ENCODE data around the gene CLCNKA. TPM values are rescaled to one million over a fixed set of nuclear protein-coding genes. Genes with fewer than 3 reads are reported as not detected.
"Not testable (repeated sequence)": the region's sequence is repeated elsewhere in the genome, so short reads cannot be mapped to it uniquely, and the experiment has no call there.

Gene CLCNKA
- total RNA-seq, 1 experiment from 2014 or later: not detected

DNA sequence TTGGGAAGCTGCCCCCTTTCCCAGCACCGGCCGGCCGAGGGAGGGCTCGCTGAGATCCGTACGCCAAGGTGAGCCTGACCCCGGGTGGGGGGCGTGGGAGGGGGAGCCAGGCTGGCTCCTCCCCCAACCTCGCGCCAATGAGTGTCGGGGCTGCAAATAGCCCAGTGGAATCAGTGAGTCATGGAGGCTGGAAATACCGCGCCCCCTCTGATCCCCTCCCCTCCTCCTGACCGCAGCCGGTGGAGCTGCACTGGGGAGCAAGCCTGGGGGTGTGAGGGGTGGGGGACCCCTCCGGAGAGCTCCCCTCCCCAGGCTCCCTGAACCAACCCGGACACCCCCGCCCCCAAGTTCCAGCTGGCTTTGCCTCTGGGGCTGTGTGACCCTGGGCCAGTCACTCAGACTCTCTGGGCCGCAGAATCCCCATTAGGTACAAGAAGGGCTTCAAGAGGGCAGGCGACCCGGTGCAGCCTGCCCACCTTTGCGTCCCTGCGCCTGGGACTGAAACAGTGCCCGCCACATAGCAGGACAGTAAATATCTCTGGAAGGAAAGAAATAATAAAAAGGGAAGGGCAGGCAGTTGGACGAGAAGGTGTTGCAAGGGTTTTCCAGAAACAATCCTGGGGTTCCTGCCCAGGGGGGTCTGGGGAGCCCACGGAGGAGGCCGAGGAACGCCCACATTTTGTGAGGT lies 8.5 kb upstream of the CLCNKA start:
- Histone ChIP-seq H3K4me3 (no peak overlapping the region), H3K27me3 (no peaks in the 10 kb centered on the region), H3K9me3 (no peaks in the 10 kb centered on the region), H3K36me3 (no peaks in the 10 kb centered on the region)
- DNase-seq: peak; percentile 34

DNA sequence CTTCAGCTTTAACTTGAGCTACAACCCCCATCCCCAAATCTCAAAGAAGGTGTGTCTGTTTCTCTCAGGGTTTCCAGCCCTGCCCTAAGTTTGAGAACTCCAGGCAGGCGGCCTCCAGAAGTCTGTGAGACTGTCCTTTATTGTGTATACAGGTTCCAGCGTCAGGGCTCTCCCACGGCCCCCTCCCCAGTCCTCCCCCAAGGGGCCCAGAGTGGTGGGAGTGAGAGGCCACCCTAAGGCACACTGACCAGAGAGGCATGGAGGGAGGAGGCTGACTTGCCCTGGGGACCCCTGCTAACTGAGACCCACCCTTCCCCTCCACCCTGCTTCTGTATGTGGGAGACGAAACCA lies 8.0 kb upstream of the CLCNKA start:
- no peaks in the 10 kb centered on the region for H3K36me3 ChIP-seq
- H3K4me3 ChIP-seq: no peak overlapping the region
- no peaks in the 10 kb centered on the region for H3K27me3 ChIP-seq
- H3K9me3 ChIP-seq: no peaks in the 10 kb centered on the region
- no peak for DNase-seq

DNA sequence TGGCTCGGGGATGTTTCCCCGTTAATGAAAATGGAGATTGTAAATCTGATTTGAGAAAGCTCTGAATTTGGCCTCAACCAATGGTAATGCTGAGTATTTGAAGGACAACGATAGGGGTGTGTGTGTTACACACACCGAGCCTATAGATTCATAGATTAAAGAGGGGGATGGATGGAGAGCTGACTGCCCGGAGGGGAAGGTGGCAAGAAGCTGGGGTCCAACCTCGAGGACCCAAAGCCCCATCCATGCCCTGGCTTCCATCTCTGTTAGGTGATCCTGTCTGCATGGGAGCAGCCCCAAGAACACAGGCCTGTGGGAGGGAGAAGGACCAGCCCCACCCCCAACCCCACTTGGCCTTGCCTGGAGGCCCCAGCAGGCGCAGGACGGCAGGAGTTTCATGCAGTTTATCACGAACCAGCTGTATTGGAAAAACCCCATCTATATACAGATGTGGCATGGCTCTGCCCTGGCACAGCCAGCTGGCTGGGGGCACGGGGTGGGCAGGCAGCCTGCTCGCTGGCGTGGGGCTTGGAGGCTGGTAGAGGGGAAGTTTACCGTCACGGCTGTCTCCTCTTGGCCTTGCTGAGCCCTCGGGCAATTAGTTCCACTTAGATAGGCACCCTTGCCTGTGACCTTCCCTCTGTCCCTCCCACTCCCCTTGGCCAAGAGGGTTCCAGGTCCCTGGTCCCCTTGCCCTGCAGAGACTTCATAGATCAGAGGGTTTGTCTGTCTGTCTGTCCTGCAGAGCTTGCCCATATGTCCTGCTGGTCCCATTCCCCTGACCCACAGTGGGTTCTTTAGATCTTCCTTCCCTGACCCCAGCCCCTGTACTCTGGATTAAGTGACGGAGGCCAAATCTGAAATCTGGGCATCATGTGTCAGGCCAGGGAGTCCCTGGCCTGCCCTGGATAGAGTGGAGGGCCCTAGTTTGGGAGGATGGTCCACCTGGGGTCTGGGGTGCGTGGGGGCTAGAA lies 7.0 kb upstream of the CLCNKA start:
- Histone ChIP-seq H3K9me3 (no peaks in the 10 kb centered on the region), H3K4me3 (no peak overlapping the region), H3K27me3 (no peaks in the 10 kb centered on the region), H3K36me3 (no peaks in the 10 kb centered on the region)
- peak; percentile 18 for DNase-seq

DNA sequence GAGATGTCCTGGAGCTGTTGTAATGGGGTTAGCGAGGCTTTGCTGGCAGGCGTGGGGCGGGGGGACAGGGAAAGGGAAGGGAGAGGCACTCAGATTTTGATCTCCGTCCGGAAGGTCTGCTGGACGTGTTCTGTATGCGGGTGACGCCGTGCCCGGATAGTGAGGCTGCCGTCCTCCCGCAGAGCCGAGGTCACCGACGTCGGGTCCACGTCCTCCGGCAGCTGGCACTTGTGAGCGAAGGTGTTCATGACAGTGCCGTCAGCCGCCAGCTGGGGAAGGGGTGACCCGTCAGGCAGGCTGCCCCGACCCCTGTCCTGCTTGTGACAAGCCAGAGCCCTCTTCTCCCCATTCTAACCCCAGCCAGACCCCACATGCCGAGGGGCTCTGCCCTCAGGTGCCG lies 6.3 kb upstream of the CLCNKA start:
- H3K36me3 ChIP-seq: no peaks in the 10 kb centered on the region
- H3K4me3 ChIP-seq: no peak overlapping the region
- H3K9me3 ChIP-seq: no peaks in the 10 kb centered on the region
- DNase-seq: no peak
- no peaks in the 10 kb centered on the region for H3K27me3 ChIP-seq

DNA sequence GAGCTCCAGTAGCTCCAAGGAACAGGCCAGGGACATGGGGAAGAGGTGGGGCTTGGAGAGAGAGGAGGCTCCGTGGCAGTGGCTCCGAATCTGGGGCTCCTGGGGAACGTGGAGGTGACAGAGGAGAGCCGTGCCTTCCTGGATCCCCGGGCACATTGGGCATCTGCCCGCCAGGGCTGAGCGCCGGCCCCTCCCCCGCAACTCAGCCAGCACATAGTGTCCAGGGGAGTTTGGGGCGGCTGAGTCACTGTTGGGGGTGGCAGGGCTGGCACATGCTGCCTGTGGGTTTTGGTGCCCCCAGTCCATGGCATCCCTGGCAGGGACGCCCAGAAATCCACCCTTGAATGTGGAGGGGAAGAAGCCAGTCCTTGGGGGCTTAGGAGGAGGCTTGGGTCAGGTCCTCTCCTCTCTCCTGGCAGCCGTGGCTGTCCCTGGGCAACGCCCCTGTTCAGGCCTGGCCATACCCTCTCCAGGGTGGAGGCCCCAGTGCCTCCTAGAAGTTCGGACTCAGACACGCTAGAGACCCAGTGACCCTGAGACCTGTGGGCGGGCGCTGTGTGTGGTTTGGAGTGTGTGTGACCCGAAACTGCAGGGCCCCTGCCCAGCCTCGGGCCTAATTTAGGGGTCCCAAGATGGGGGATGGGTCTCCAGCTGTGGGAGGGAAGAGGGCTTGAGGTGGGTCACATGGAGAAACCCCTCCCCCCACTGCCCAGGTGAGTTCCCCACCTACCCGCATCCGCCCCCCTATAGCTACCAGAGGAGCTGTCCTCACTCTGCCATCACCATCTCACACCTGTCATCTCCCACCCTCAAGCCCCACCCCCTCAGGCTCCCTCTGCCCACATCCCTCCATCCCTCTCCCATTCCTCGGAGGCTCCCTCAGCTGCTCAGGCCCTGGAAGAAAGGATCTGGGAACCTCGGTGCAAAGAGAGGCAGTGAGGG lies 5.6 kb upstream of the CLCNKA start:
- Histone ChIP-seq H3K4me3 (no peak overlapping the region), H3K9me3 (no peaks in the 10 kb centered on the region)
- DNase-seq: no peak

DNA sequence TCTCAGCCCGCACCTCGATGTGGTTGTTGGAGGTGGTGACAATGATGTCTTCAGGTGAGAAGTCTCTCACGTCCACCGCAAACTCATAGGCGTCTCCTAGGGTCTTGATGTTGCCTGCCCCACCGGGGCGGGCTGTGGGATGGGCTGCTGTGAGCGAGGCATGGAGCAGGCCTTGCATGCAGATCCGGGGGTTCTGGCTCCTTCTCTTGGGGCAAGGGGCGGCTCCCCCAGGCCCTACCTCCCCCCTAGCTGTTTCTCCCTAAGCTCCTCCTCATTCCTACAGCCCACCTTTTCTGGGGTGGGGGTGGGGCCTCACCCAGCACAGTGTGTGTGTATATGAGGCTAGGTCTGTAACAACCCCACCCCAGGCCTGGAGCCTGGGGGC lies 4.8 kb upstream of the CLCNKA start:
- no peaks in the 10 kb centered on the region for H3K9me3 ChIP-seq
- no peaks in the 10 kb centered on the region for H3K27me3 ChIP-seq
- H3K4me3 ChIP-seq: no peak overlapping the region; the same call in 1 of the 2 replicates
- DNase-seq: no peak
- no peaks in the 10 kb centered on the region for H3K36me3 ChIP-seq

More for the DNA sequence above, 5.6 kb upstream of the CLCNKA start:
- H3K27me3 ChIP-seq: no peaks in the 10 kb centered on the region
- H3K36me3 ChIP-seq: no peaks in the 10 kb centered on the region

DNA sequence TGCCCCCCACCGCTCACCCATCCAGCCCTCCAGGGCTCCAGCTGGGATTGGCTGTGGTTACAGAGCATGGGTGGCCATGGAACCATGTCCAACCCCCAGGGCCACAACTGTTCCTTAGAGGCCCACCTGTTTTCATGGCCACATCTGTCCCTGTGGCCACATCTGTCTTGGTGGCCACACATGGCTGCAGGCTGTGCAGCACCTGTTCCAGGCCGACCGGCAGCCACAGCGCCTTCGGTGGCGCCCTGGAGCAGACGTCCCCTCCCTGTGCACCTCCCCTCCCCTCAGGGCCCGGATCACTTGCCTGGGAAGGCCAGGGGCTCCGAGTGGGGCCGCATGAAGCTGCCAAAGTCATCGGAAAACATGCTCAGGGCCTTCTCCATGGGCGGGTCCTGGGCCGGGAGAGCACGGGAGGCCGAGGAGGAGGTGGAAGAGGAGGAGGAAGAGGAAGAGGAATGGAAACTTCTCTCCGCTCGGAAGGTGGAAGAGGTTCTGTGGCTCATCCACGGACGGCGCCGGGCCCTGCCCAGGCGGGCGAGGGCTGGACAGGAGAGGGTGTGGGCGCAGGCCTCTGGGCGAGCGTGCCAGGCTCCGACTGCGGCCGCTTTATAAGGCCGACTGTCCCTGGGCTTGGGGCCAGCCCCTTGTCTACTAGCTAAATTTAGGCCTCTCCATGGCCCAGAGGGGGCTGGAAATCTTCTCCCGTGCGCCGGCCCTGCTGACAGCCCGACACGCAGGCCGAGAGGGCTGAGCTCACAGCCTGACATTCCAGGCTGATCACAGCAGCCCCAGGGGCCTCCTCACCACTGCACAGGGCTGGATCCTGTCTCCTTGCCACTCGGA lies 4.2 kb upstream of the CLCNKA start, which contains the start of gene HSPB7:
HSPB7 (minus strand) TSS at position 583 of the 843 bp plus-strand sequence; CDS start at position 503, 80 bp downstream.
- H3K4me3 ChIP-seq: peak within 1 kb of the TSS; percentile 28
- no peaks in the 10 kb centered on the region for H3K36me3 ChIP-seq
- no peaks in the 10 kb centered on the region for H3K27me3 ChIP-seq
- peak; percentile 88 for DNase-seq
- H3K9me3 ChIP-seq: no peaks in the 10 kb centered on the region

DNA sequence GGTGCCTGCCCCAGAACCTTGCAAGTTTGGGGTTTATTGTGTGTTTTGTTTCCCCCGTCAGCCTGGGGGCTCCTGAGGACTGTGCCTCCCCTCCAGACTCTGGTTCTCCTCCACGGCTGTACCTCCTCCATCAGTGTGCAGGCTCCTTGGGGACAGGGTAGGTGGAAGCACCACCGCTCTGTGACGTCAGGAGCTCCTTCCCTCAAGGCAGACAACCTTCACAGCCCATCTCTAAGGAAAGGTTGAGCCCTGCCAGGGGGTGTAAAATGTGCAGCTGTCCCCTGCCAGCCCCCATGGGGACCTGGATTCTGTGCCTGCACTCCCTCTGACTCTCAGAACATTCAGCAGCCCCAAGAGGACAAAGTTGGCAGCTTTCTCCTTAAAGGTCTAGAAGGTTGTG lies 3.5 kb upstream of the CLCNKA start:
- no peak for DNase-seq
- H3K27me3 ChIP-seq: no peaks in the 10 kb centered on the region
- no peak overlapping the region for H3K4me3 ChIP-seq
- H3K9me3 ChIP-seq: no peaks in the 10 kb centered on the region
- H3K36me3 ChIP-seq: no peaks in the 10 kb centered on the region

DNA sequence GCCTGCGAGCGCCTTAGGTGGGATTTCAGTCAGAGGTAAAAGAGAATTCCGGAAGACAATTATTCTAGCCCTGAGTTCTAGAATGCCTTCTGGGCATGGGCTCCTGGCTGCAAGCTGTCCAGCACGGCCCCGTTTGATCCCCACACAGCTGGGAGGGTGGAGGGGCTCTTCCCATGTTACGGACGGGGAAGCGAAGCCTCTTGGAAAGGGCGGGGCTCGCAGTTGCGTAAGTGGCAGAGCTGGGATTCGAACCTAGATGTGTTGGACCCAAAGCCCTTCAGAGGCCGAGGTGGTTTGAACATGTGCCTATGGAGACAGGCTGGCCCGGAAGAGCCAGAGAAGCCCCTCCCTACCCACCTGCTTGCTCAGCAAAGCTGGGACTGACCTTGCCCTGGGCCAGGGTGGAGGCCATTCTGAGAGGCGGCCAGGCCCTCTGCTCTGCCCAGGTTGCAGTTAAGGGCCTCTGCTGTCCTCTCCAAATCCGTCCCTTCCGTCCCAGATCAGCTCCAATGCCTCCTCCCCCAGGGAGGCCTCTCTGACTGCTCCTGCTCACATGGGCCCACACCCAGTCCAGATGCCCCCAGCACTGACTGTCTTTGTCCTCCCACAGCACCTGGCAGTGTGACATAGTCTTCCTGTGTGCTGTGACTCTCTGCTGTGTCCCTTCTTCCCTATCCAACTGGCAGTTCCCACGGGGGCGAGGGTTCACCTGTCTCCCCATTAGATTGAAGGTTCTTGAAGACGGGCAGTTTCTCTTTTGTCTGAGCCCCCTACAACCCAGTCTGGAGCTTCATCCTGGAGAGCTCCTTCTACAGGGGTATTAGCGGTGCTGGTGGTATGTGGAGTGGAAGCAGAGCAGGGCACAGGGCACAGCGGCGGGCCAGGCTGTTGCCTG lies 2.8 kb upstream of the CLCNKA start:
- no peaks in the 10 kb centered on the region for H3K27me3 ChIP-seq
- H3K9me3 ChIP-seq: no peaks in the 10 kb centered on the region
- DNase-seq: no peak
- H3K36me3 ChIP-seq: no peaks in the 10 kb centered on the region
- H3K4me3 ChIP-seq: no peak overlapping the region

DNA sequence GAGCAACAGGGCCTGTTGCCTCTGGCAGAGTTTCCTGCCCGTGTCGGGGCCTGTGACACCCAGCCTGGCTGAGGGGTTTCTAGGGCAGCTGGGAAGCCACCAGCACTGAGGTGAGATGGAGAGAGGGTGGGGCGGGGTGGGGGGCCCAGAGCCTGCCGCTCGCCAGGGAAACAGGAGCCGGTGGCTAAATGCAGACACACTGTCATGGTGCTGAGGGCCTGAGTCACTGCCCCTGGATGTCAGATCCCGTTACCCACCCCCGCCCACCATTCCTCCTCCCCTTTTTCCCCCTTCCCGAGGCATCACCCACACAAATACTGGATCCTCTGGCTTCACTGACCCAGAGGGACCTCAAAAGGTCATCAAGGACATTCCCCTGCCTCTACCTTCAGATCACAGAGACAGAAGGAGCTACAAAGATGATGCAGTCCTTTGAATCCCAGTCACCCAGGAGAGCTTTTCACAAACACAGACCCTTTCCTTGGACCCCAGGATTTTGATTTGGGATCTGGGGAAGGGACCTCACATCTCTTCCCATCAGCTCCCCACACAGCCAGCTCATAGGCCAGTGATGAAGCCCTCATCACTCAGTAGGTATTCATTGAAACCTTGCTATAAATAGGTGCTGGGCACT lies 2.1 kb upstream of the CLCNKA start:
- H3K27me3 ChIP-seq: no peaks in the 10 kb centered on the region
- H3K36me3 ChIP-seq: no peaks in the 10 kb centered on the region
- no peaks in the 10 kb centered on the region for H3K9me3 ChIP-seq
- H3K4me3 ChIP-seq: no peak overlapping the region
- no peak for DNase-seq

DNA sequence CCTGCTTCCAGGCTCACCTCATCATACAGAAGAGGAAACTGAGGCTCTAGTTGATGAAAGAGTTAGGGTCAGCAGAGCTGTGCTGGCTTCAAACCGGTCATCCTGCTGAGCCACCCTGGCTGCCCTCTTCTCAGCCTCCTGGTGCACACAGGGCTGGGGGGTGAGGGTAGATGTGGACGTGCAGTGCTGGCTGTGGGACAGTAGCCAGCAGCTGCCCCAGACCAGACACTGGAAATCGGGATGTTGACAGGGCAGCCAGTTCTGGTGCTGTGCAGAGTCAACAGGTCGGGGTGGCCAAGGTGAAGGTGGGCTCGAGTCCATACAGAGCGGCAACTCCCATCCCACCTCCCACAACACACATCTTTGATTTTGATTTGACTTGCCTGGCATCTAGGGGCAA lies 1.5 kb upstream of the CLCNKA start:
- Histone ChIP-seq H3K27me3 (no peaks in the 10 kb centered on the region), H3K36me3 (no peaks in the 10 kb centered on the region), H3K4me3 (no peak overlapping the region), H3K9me3 (no peaks in the 10 kb centered on the region)
- no peak for DNase-seq

DNA sequence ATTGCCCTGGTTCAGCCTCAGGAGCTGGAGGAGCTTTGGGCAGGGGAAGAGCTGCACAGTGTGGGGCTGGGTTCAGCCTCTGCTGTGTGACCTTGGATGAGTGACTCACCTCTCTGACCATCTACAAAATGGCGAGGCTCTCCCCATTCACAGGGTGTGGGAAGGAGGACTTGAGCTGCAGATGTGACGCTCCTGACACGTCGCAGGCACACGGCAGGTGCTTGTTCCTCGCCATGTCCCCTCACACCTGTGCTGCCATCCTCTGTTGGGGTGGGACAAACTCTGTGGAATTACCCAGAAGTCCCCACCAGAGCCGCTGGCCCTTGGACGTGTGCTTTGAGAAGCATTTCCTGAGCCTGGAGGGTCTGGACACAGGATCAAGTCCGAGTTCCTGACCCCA lies 958 bp upstream of the CLCNKA start:
- H3K36me3 ChIP-seq, H3K27me3 ChIP-seq, H3K9me3 ChIP-seq, H3K4me3 ChIP-seq, DNase-seq: not testable (repeated sequence)

DNA sequence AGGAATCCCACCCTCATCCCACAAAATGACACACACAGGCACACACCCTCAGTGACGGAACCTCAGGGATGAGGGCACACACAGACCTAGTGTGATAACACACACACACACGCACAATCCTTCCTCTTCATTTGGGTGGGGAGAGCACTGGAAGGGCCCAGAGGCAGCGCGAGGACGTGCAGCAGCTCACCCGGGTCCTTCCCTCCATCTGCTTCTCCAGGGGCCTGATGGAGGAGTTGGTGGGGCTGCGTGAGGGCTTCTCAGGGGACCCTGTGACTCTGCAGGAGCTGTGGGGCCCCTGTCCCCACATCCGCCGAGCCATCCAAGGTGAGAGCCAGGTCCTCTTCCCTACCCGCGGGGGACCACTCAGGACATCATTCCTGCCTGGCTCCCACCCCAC lies 557 bp downstream of the CLCNKA start:
- Histone ChIP-seq H3K4me3 (no peak overlapping the region), H3K9me3 (no peaks in the 10 kb centered on the region), H3K36me3 (no peaks in the 10 kb centered on the region), H3K27me3 (no peaks in the 10 kb centered on the region)
- DNase-seq: no peak

DNA sequence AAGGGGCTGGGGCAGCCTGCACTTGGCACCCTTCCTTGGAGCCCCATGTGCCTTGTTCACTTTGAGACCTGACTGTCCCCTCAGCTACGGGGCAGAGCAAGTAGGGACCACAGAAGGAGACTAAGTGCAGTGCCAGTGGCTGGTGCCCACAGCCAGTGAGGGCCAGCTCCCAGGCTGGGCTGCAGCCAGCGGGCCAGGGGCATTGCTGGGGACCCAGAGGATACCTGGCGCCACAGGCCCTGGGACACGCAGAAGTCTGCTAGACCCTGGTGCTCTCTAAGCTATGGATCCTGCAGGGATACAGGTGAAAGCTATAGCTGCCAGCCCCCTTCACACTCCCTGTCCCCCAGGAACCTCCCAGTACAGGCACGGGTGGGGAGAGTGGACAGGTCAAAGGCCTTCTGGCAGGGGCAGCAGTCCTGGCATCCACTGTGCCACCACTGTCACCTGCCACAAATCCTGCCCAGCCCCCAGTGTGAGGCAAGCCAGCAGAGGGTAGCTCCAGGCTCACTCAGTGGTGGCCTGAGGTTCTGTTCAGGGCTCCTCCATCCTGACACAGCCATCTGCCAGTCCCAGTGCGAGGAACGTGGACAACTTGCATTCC lies 1.3 kb downstream of the CLCNKA start:
- Histone ChIP-seq H3K4me3 (no peak overlapping the region), H3K36me3 (no peaks in the 10 kb centered on the region), H3K27me3 (no peaks in the 10 kb centered on the region), H3K9me3 (no peaks in the 10 kb centered on the region)
- DNase-seq: no peak
